AG04450 (cell line): ENCODE measurements around the gene LRFN4. TPM values are rescaled to one million over a fixed set of nuclear protein-coding genes. Genes with fewer than 3 reads are reported as not detected.
A peak's percentile ranks its signal among the peaks of the same experiment; 100 is the strongest.

Experiments used
- CTCF ChIA-PET: fragments of 300-600, 350-600 bp; formaldehyde crosslinking; extraction: SDS; loops from one replicate; lab custom pipeline; 2022; ENCODE audit warnings: antibody characterized with exemption, inconsistent platforms; lab: Charles Lee
- POLR2A ChIA-PET: fragments of 350-600 bp; formaldehyde crosslinking; extraction: SDS; loops from one replicate; lab custom pipeline; 2021; ENCODE audit warnings: antibody characterized with exemption, inconsistent platforms; lab: Yijun Ruan, JAX
- DNase-seq: peaks from one replicate; pipeline ENCODE4 v3.0.0-alpha.2; 2011; ENCODE audit warnings: low read depth, low spot score
- H3K27ac ChIP-seq: one replicate; pipeline ENCODE4 v1.5.1; 2012; ENCODE audit warnings: low read depth, low read length, control low read depth
- H3K27me3 ChIP-seq: one replicate; pipeline ENCODE4 v1.6.0; 2012; ENCODE audit warnings: low read length; ENCODE audit not compliant: control insufficient read depth, insufficient read depth
- H3K4me3 ChIP-seq: 2 replicates; pipeline ENCODE4 v1.5.1; 2011; ENCODE audit warnings: mild to moderate bottlenecking, low read depth, low read length, control low read depth
- H3K9me3 ChIP-seq: 2 replicates; pipeline ENCODE4 v1.5.1; 2012; ENCODE audit warnings: low read length; ENCODE audit not compliant: control insufficient read depth, insufficient read depth
- polyA plus RNA-seq: library from polyadenylated mRNA; depleted of rRNA; stranded (reverse); fragments of >200 nt; gene quantifications from 2 replicates; pipeline ENCODE4 v1.2.3, GENCODE V29; 2011
- TF ChIP-seq, protein P1 (sequence below): IDR thresholded peaks from 2 replicates; pipeline ENCODE4 v1.5.1; 2011; ENCODE audit warnings: low read depth, low read length, control low read depth, inconsistent platforms

Gene LRFN4
- polyA plus RNA-seq, 1 experiment, result 5.5 TPM

DNA sequence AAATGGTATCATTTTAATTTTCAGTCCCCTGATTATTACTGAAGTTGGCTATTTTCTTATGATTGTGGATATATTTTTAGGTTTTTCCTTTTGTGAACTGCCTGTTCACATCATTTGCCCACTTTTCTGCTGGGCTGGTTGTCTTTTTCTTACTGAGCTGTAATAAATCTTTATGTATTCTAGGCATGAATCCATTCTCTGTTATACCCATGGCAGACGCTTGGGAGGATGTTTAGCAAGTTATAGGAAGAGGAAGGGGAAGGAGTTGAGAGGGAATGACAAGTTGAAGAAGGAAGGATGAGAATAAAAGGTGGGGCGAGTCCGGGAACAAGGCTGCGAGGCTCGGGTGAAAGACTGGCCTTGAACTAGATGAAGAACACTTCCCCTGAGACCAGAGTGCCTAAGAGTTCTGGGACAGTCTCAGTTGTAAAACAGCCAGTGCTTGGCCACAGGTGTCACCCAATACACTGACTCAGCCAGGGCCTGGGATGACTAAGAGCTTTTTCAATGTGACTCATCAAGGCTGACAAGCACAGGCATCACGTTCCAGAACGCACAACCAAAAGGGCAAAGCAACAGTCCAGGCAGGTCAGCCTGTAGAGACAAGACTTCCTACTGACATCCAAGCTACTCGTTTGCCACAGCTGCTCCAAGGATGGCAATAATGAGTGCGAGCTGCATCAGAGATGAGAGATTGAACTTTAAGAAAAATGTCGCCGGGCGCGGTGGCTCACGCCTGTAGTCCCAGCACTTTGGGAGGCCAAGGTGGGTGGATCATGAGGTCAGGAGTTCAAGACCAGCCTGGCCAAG, 35.2 kb downstream of the LRFN4 start:
- ChIA-PET POLR2A (interaction anchor here (0.7 to 1.1 kb wide), 5 partner anchors 42 to 78 kb away, joined by 3 read pairs; partner anchors contain the start of gene RCE1), CTCF (no interaction called here)
- Histone ChIP-seq H3K9me3 (peaks cover 5% of the 10 kb centered on the region), H3K27me3 (no peaks in the 10 kb centered on the region), H3K4me3 (no peak overlapping the region), H3K27ac (peak overlapping the region; percentile 81)
- TF ChIP-seq, protein P1, sequence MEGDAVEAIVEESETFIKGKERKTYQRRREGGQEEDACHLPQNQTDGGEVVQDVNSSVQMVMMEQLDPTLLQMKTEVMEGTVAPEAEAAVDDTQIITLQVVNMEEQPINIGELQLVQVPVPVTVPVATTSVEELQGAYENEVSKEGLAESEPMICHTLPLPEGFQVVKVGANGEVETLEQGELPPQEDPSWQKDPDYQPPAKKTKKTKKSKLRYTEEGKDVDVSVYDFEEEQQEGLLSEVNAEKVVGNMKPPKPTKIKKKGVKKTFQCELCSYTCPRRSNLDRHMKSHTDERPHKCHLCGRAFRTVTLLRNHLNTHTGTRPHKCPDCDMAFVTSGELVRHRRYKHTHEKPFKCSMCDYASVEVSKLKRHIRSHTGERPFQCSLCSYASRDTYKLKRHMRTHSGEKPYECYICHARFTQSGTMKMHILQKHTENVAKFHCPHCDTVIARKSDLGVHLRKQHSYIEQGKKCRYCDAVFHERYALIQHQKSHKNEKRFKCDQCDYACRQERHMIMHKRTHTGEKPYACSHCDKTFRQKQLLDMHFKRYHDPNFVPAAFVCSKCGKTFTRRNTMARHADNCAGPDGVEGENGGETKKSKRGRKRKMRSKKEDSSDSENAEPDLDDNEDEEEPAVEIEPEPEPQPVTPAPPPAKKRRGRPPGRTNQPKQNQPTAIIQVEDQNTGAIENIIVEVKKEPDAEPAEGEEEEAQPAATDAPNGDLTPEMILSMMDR, result no peak
- DNase-seq, result peak; percentile 81

GRCh38 chr11:66892911-66893310, 36.0 kb downstream of the LRFN4 start:
- Histone ChIP-seq H3K9me3 (peaks cover 5% of the 10 kb centered on the region), H3K4me3 (no peak overlapping the region), H3K27me3 (no peaks in the 10 kb centered on the region), H3K27ac (peak overlapping the region; percentile 81)
- DNase-seq, result no peak
- ChIA-PET CTCF (interaction anchor here (1.4 kb wide), 1 partner anchor 10 kb away, joined by 4 read pairs; no protein-coding TSS in a partner anchor), POLR2A (interaction anchor here (0.5 to 1.1 kb wide), 4 partner anchors 9 to 50 kb away, joined by 3 read pairs; partner anchors contain the start of gene RCE1)
- TF ChIP-seq, protein P1, result no peak

- ChIA-PET CTCF (interaction anchor here (1.4 kb wide), 1 partner anchor 11 kb away, joined by 4 read pairs; no protein-coding TSS in a partner anchor), POLR2A (interaction anchor here (0.8 kb wide), 1 partner anchor 64 kb away, joined by 3 read pairs; the partner anchor contains the start of gene PC)
Observed at GRCh38 chr11:66894141-66894540, 37.3 kb downstream of the LRFN4 start.

DNA sequence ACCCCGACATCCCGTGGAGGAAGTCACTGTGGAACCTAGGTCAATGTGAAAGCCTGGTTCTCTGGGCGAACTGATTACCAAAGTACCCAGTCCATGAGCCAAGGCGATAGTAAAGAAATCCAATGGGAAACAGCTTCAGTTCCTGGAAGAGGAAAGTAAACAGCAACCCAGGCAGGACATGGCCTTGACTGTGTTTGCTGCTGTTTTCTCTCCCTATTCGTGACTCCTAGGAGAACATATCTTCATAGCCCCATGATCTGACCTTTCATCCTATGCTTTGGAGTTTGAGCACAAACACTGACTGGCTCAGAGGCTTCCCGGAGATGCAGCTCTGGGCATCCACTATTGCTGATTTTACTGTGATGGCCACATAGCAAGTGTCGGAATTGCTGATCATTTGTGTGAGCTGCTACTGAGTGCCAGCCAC, 45.1 kb downstream of the LRFN4 start:
- H3K4me3 ChIP-seq, result no peak overlapping the region
- TF ChIP-seq, protein P1, result no peak
- H3K27me3 ChIP-seq, result no peaks in the 10 kb centered on the region
- CTCF ChIA-PET, result no interaction called here
- POLR2A ChIA-PET, result no interaction called here
- no peak for DNase-seq
- no peak overlapping the region for H3K27ac ChIP-seq
- no peaks in the 10 kb centered on the region for H3K9me3 ChIP-seq

More at GRCh38 chr11:66894141-66894540, 37.3 kb downstream of the LRFN4 start:
- peaks cover 5% of the 10 kb centered on the region for H3K9me3 ChIP-seq
- TF ChIP-seq, protein P1, result no peak
- H3K27ac ChIP-seq, result no peak overlapping the region
- no peaks in the 10 kb centered on the region for H3K27me3 ChIP-seq
- DNase-seq, result no peak
- no peak overlapping the region for H3K4me3 ChIP-seq
